ENCODE measurements around the gene CCDC73.
"Not testable (repeated sequence)": the region's sequence is repeated elsewhere in the genome, so short reads cannot be mapped to it uniquely, and the experiment has no call there.

Gene CCDC73

DNA sequence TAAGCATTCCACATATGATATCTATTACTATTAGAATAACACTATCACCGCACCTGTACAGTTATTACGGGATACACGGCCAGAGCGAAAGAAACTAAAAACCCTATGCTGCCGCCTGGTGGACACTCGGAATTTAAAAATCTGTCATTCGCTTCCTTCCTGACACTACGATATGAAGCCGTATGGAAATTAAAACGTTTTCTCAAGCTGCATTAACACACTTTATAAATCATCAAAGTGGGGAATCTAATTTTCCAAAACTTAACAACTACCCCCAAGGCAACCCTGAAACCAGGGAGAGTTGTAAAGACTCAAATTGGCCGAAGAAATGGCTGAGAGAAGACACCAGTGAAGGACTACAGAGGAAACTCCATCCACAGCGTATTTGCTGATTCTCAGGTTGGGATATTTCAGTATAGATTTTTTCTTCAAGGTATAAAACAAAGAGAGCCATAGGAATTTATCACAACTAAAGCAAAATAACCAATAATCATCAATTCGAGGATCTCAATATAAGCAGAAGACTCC, 1.4 kb downstream of the CCDC73 start:
- DNase-seq, result no peak

DNA sequence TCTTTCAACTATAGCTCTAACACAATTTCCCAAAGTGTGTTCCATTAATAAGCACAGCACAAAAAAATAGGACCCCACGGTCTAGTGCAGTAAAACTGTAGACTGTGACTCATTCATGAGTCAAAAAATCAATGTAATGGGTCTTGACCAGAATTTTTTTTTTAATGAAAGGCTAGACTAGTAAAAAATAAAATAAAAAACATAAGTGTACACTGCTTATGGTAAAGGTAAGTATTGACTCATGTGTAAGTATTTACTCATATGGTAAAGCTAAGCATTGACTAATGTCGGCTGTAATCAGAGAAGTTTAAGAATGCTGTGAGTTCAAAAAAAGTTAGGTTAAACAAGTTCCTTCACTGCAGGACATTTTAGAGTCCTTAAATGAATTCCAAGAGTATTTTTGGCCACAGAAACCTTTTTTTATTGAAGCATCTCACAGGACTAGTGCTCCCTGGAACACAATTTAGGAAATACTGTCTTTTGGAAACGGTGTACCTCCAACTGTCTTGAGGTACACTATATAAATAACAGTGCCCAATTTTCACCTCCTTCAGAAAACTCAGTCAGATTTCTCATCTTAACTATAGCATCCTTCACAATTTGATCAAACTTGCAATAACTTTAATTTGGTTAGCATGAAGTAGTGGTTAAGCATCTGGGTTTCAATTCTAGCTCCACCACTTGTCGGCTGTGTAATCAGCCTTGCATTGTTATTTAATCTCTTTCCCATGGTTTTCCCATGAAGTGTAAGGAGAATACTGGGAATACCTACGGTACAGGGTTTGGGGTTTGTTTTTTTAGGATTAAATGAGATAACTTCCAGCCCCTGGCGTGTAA, 2.1 kb downstream of the CCDC73 start:
- no peak for DNase-seq

- DNase-seq, result no peak
These were observed 3.5 kb downstream of the CCDC73 start for GRCh38 chr11:32790916-32791315.

GRCh38 chr11:32786811-32787210, 7.7 kb downstream of the CCDC73 start:
- DNase-seq, result no peak

- no peak for DNase-seq
These were observed 9.2 kb downstream of the CCDC73 start for GRCh38 chr11:32785262-32785661.

- DNase-seq, result no peak
These were observed 12.7 kb downstream of the CCDC73 start for GRCh38 chr11:32781721-32782120.

DNA sequence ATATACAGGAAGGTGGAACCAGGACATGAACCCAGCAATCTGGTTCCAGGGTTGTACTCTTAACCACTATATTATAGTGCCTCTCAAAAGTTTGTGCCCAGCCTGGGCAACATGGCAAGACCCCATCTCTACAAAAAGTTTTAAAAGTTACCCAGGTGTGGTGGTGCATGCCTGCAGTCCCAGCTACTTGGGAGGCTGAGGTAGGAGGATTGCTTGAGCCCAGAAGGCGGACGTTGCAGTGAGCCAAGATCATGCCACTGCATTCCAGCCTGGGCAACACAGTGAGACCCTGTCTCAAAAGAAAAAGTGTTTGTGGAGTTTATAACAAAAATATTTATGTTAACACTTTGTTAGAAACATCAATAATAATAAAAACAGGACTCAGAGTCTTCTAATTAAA, 13.6 kb downstream of the CCDC73 start:
- DNase-seq, result not testable (repeated sequence)

DNA sequence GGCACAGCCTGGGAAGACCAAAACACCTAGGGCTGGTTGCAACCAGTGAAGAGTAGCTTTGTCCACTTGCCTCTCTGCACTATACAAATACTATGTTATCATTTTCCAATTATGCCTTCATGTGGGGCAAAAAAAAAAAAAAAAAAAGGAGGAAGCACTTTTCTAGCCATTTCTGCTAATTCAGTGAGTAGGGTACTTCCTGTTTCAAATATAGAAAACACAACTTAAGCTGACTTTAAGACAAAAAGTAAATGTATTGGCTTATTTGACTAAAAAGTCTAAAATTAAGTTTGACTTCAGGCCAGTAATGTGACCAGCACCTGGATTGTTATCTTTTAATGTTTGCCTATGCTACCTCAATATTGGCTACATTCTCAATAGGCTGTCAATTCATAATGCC, 15.3 kb downstream of the CCDC73 start:
- no peak for DNase-seq

GRCh38 chr11:32775908-32776307, 18.6 kb downstream of the CCDC73 start:
- no peak for DNase-seq

DNA sequence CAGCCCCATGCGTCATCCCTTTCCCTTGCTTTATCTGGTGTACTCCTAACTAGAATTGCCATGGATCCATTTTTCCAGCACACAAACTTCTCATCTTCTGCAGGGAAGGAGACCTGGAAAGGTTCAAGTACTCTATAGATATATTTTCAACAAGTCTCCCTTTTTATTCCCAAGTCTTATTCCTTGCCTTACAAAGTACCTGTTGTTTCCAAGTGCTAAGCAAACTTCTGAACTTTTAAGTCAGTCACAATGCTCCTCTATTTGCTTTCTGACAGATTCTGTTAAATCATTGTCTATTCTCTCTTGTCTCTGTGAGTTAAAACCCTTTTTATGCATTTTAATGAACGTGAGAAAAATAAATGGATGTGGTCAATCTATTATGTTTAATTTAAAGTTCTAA, 20.4 kb downstream of the CCDC73 start:
- DNase-seq, result no peak

DNA sequence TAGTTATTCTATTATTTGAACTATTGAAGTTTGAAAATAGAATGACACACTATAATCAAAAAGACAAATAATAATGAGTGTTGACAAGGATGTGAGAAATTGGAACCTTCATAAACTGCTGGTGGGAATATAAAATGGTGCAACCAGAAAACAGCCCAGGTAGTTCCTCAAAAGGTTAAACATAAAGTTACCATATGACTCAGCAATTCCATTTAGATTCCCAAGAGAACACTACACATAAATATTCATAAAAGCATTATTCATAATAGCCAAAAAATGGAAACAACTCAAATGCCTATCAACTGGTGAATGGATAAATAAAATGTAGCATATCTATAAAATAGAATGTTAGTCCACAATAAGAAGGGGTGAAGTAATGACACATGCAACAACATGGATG, 21.7 kb downstream of the CCDC73 start:
- DNase-seq, result no peak

DNA sequence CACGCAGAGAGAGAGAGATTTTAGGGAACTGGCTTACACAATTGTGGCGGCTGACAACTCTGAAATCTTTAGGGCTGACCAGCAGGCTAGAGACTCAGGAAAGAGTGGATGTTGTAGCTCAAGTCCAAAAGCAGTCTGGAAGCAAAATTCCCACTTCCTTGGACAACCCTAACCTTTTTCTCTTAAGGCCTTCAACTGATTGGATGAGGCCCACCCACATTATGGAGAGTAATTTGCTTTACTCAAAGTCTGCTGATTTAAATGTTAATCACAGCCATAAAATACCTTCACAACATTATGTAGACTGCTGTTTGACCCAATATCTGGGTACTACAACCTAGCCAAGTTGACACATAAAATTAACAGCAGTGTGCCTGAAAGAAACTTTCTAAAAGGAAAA, 32.7 kb downstream of the CCDC73 start:
- DNase-seq, result not testable (repeated sequence)

GRCh38 chr11:32758291-32758690, 36.2 kb downstream of the CCDC73 start:
- DNase-seq, result no peak

DNA sequence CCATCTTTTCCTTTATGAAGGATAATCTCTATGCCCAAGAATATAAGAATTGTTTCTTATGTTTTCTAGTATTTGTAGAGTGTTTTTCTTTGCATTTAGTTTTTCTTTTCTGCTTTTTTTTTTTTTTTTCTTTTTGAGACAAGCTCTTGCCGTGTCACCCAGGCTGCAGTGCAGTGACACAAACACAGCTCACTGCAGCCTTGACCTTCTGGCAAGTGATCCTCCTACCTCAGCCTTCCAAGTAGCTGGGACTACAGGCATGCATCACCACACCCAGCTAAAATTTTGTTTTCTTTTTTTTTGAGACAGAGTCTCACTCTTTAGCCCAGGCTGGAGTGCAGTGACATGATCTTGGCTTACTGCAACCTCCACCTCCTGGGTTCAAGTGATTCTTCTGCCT, 41.3 kb downstream of the CCDC73 start:
- not testable (repeated sequence) for DNase-seq

DNA sequence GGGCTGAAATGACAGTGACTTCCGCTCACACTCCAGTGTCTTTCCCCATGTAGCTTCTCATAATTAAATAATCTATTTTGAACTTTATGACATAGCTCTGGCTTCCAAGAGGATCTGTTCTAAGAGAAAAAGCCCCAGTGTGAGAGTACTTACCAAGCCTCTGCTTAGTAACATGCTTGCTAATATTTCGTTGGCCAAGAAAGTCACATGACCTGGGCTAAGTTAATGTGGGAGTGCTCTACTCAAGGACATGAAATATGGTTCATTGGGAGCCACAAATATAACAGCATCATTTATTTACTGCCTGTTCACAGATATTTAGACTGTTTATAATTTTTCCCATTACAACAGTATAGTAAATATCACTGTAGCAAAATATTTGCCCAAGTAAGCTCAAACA, 42.5 kb downstream of the CCDC73 start:
- DNase-seq, result no peak

- no peak for DNase-seq
These were observed 43.1 kb downstream of the CCDC73 start for GRCh38 chr11:32751381-32751780.

DNA sequence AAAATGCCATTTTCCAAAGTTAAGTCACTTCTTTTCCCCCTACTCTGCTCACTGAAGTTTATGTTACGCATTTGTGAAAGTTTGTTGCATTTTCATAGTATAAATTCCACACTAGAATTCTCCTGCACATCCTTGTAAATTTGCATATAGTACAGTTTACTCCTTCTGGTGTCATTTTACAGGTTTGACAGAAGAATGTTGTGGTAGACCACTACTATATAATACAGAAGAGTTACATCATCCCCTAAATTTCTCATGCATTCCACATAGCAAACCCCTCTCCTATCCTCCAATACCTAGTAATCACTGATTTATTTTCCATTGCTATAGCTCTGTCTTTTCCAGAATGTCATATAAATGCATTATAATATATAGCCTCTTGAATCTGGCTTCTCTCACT, 64.5 kb downstream of the CCDC73 start:
- no peak for DNase-seq

DNA sequence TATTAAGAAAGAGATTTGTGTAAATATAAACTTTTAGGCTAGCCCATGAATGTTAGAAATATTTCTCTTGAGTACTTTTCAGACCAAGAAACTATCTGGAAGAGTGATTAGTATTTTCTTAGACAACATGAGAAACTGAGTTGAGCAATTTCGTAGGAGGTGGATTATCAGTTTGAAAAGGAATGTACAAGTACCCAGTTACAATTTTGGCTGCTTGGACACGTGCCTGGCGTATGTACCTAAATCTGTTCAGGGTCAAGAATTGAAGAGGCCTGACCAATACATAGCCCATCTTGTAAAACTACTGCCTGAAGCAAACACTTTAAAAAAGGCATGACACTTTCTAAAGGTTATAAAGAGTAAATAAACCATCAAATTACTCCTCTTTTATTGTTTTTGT, 71.1 kb downstream of the CCDC73 start:
- DNase-seq, result no peak

GRCh38 chr11:32722255-32722654, 72.2 kb downstream of the CCDC73 start:
- no peak for DNase-seq

- no peak for DNase-seq
These were observed 81.0 kb downstream of the CCDC73 start for GRCh38 chr11:32713496-32713895.

GRCh38 chr11:32708978-32709377, 85.5 kb downstream of the CCDC73 start:
- DNase-seq, result not testable (repeated sequence)

DNA sequence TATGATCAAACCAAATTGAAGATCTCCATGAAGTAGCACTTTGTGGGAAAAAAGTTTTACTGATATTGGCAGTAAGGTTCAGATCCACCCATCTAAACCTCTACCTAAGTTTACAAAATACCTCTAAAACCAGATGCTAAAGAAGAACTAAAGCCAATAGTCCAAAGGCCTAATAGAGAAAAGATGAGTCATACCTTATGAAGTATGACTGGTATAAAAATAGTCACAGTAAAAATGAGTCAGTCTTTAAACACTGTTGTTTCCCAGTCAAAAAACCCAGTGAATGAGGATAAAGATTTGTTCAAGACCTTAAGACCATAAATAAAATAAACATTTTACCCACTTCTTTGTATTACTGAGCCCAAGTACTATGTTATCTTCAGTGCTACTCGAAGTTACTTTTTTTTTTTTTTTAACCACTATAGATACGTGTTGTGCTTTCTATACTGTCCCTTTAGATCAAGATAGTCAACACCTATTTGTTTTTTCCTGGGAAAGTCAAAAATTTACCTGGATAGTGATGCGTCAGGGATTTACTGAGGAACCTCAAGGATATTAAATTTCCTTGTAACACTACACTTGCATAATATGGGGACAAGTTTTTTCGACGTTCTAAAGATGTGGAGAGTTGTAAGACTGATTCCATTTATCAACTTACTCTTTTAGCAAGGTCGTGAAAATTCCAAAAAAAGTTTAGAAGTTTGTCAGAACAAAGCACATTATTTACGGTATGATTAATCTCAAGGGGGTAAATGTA, 87.3 kb downstream of the CCDC73 start:
- DNase-seq, result no peak

- DNase-seq, result no peak
These were observed 89.0 kb downstream of the CCDC73 start for GRCh38 chr11:32705309-32706033.
